HUES48 (cell line): ENCODE data around the gene RAB27A.
"Not testable (repeated sequence)": the region's sequence is repeated elsewhere in the genome, so short reads cannot be mapped to it uniquely, and the experiment has no call there.

Source experiments
- H3K27ac ChIP-seq: one replicate; pipeline ENCODE4 v1.7.0; 2013; ENCODE audit warnings: low read depth, low read length, inconsistent platforms
- H3K27me3 ChIP-seq: 2 replicates; pipeline ENCODE4 v1.6.1; 2013; ENCODE audit warnings: mild to moderate bottlenecking, low read length; ENCODE audit not compliant: control insufficient read depth, insufficient read depth
- H3K36me3 ChIP-seq: 2 replicates; pipeline ENCODE4 v1.6.1; 2013; ENCODE audit warnings: low read length; ENCODE audit not compliant: control insufficient read depth, insufficient read depth
- H3K4me1 ChIP-seq: 2 replicates; pipeline ENCODE4 v1.6.1; 2013; ENCODE audit warnings: mild to moderate bottlenecking, low read length; ENCODE audit not compliant: control insufficient read depth, insufficient read depth
- H3K4me3 ChIP-seq: 2 replicates; pipeline ENCODE4 v1.5.1; 2013; ENCODE audit warnings: mild to moderate bottlenecking, low read depth, low read length
- H3K9ac ChIP-seq: 2 replicates; pipeline ENCODE4 v1.6.1; 2013; ENCODE audit warnings: mild to moderate bottlenecking, low read depth, low read length, moderate library complexity
- H3K9me3 ChIP-seq: 2 replicates; pipeline ENCODE4 v1.6.1; 2013; ENCODE audit warnings: low read length; ENCODE audit not compliant: control insufficient read depth, insufficient read depth

RAB27A gene

GRCh38 chr15:55281517-55282228 is 7.9 kb downstream of the RAB27A start:
- Histone ChIP-seq H3K27ac (no peak overlapping the region), H3K4me3 (no peak overlapping the region), H3K27me3 (no peaks in the 10 kb centered on the region), H3K36me3 (no peaks in the 10 kb centered on the region), H3K4me1 (peaks cover 5% of the 10 kb centered on the region; the same call in 1 of the 2 replicates), H3K9ac (no peak overlapping the region), H3K9me3 (no peaks in the 10 kb centered on the region)

GRCh38 chr15:55280589-55280988 is 9.0 kb downstream of the RAB27A start:
- not testable (repeated sequence) for H3K36me3 ChIP-seq, H3K4me3 ChIP-seq, H3K9ac ChIP-seq, H3K27me3 ChIP-seq, H3K27ac ChIP-seq, H3K9me3 ChIP-seq, H3K4me1 ChIP-seq

- Histone ChIP-seq H3K27me3 (no peaks in the 10 kb centered on the region), H3K36me3 (no peaks in the 10 kb centered on the region), H3K9ac (no peak overlapping the region), H3K27ac (no peak overlapping the region), H3K4me3 (no peak overlapping the region), H3K4me1 (peaks cover 5% of the 10 kb centered on the region; the same call in 1 of the 2 replicates), H3K9me3 (no peaks in the 10 kb centered on the region)
Measured at GRCh38 chr15:55279746-55280351, 9.8 kb downstream of the RAB27A start.

GRCh38 chr15:55279100-55279745 is 10.4 kb downstream of the RAB27A start:
- Histone ChIP-seq H3K9me3 (no peaks in the 10 kb centered on the region), H3K36me3 (no peaks in the 10 kb centered on the region), H3K27ac (no peak overlapping the region), H3K4me1 (no peaks in the 10 kb centered on the region), H3K27me3 (no peaks in the 10 kb centered on the region), H3K9ac (no peak overlapping the region), H3K4me3 (no peak overlapping the region)

- H3K27me3 ChIP-seq, result no peaks in the 10 kb centered on the region
- H3K4me1 ChIP-seq, result no peaks in the 10 kb centered on the region
- no peak overlapping the region for H3K9ac ChIP-seq
- no peaks in the 10 kb centered on the region for H3K36me3 ChIP-seq
- no peaks in the 10 kb centered on the region for H3K9me3 ChIP-seq
- H3K4me3 ChIP-seq, result no peak overlapping the region
- H3K27ac ChIP-seq, result no peak overlapping the region
Measured at GRCh38 chr15:55277715-55278114, 11.9 kb downstream of the RAB27A start.

- no peak overlapping the region for H3K9ac ChIP-seq
Measured at GRCh38 chr15:55277116-55277564, 12.5 kb downstream of the RAB27A start.

GRCh38 chr15:55276324-55276723 is 13.3 kb downstream of the RAB27A start:
- H3K9me3 ChIP-seq, result no peaks in the 10 kb centered on the region
- H3K4me3 ChIP-seq, result no peak overlapping the region
- no peaks in the 10 kb centered on the region for H3K27me3 ChIP-seq
- H3K36me3 ChIP-seq, result no peaks in the 10 kb centered on the region
- H3K27ac ChIP-seq, result no peak overlapping the region
- H3K9ac ChIP-seq, result no peak overlapping the region
- H3K4me1 ChIP-seq, result no peaks in the 10 kb centered on the region

More at GRCh38 chr15:55277116-55277564, 12.5 kb downstream of the RAB27A start:
- Histone ChIP-seq H3K27me3 (no peaks in the 10 kb centered on the region), H3K4me1 (no peaks in the 10 kb centered on the region), H3K9me3 (no peaks in the 10 kb centered on the region), H3K27ac (no peak overlapping the region), H3K36me3 (no peaks in the 10 kb centered on the region), H3K4me3 (no peak overlapping the region)

GRCh38 chr15:55270291-55270690 is 19.3 kb downstream of the RAB27A start:
- no peaks in the 10 kb centered on the region for H3K9me3 ChIP-seq
- no peaks in the 10 kb centered on the region for H3K27me3 ChIP-seq
- H3K36me3 ChIP-seq, result no peaks in the 10 kb centered on the region
- H3K4me1 ChIP-seq, result no peaks in the 10 kb centered on the region
- H3K27ac ChIP-seq, result no peak overlapping the region
- H3K9ac ChIP-seq, result no peak overlapping the region
- no peak overlapping the region for H3K4me3 ChIP-seq

GRCh38 chr15:55268176-55268695 is 21.4 kb downstream of the RAB27A start:
- H3K4me1 ChIP-seq, result no peaks in the 10 kb centered on the region
- H3K27ac ChIP-seq, result no peak overlapping the region
- H3K9me3 ChIP-seq, result no peaks in the 10 kb centered on the region
- H3K4me3 ChIP-seq, result no peak overlapping the region
- no peak overlapping the region for H3K9ac ChIP-seq
- H3K27me3 ChIP-seq, result no peaks in the 10 kb centered on the region
- no peaks in the 10 kb centered on the region for H3K36me3 ChIP-seq

GRCh38 chr15:55267401-55268175 is 22.0 kb downstream of the RAB27A start:
- Histone ChIP-seq H3K4me3 (no peak overlapping the region), H3K9ac (no peak overlapping the region), H3K9me3 (no peaks in the 10 kb centered on the region), H3K27ac (no peak overlapping the region), H3K27me3 (no peaks in the 10 kb centered on the region), H3K36me3 (no peaks in the 10 kb centered on the region), H3K4me1 (no peaks in the 10 kb centered on the region)
